DMS 273 treated with DMSO at 0.1 percent for 48 hours (cell line): ENCODE measurements around the gene TTLL7.
A peak's percentile ranks its signal among the peaks of the same experiment; 100 is the strongest.

ENCODE experiments used
- DNase-seq: peaks from one replicate; lab custom pipeline; 2025; lab: John Stamatoyannopoulos, UW

The TTLL7 gene, protein sequence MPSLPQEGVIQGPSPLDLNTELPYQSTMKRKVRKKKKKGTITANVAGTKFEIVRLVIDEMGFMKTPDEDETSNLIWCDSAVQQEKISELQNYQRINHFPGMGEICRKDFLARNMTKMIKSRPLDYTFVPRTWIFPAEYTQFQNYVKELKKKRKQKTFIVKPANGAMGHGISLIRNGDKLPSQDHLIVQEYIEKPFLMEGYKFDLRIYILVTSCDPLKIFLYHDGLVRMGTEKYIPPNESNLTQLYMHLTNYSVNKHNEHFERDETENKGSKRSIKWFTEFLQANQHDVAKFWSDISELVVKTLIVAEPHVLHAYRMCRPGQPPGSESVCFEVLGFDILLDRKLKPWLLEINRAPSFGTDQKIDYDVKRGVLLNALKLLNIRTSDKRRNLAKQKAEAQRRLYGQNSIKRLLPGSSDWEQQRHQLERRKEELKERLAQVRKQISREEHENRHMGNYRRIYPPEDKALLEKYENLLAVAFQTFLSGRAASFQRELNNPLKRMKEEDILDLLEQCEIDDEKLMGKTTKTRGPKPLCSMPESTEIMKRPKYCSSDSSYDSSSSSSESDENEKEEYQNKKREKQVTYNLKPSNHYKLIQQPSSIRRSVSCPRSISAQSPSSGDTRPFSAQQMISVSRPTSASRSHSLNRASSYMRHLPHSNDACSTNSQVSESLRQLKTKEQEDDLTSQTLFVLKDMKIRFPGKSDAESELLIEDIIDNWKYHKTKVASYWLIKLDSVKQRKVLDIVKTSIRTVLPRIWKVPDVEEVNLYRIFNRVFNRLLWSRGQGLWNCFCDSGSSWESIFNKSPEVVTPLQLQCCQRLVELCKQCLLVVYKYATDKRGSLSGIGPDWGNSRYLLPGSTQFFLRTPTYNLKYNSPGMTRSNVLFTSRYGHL

DNA sequence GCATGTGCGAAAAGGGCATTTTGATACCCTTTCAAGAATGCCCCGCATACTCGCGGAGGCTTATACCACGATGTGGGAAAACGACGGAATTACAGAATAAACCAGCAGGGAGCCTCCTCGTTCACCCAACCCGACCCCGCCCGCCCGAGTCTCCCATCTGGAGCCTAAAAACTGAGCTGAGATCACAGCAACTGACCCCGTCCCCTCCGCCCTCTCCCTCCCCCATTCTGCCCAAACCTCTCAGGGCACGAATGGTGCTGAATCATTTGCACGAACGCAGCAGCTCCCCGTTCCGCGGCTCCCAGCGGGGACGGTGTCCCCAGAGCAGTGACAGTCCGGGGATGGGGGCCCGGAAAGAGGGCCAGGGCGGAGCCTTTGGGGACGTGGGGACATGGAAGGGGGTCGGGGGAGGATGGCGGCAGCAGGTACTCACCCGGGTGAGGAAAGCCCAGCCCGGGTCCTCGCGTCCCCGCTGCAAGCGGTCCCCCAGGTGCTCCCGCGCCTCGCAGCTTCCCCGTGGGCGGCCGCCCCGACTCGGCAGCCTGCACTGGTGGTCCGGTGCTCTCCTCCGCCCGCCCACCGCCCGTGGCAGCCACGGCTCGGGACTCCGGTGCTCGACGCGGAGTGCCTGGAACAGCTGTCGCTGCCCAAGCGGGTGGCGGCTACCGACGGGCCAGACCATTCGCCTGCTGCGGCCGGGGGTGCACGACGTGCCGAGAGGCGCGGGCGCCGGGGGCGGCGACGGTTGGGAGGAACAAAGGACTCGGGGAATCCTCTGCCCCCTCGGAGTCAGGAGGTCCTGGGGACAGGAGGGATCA, at the start of gene TTLL7:
TTLL7 (minus strand) TSS at position 635 of the 818 bp plus-strand sequence. CDS start 46,921 bp downstream, outside the sequence.
- DNase-seq: peak; percentile 66

DNA sequence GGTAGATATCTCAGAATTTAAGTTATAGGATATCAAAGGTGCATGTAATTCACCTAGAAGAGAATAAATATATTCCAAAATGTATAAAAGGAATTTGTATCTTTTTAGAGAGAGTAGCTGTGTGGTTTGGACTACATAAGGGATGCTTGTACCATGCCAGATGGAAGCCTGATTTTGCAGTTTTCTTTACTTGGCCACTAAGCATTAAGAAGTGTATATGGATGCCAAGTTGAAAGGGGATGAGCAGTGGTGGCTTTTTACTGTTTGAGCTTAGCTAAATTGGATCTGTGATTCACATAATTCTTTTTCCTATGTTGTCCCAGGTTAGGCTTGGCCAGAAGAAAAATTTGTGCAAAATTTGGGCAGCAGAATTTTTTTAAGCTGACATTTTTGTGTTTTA, 43.5 kb upstream of the TTLL7 start:
- DNase-seq: no peak

DNA sequence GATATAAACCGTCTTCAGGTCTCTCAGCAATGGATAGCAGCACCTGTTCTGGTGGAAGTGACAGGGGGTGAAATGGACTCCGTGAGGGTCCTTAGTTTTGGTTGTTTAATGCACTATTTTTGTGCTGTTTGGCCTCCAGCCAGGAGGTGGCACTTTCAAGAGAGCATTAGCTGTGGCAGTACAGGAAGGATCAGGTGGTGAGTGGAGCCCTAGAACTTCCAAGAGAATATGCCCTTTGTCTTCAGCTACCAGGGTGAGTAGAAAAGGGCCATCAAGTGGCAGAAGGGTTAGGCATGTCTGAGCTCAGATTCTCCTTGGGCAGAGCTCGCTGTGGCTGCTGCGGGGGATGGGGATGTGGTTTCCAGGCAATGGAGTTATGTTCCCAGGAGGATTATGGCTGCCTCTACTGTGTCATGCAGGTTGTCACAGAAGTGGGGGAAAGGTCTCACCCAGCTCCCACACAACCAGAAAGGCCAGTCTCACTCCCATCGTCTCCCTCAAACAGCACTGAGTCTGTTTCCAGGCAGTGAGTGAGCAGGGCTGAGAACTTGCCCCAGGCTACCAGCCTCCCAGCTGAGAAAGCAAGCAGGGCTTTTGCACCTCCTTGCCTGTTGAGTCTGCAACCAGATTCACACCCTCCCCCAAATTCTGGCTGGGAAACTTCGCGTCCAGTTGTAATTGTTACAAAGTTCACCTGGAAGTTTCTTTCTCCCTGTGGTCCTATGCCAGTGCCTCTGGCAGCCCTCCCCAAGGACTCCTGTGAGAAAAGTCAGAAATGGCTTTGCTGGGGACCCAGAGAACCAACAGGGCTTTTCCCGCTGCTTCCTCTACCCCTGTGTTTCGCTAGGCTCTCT, 39.1 kb upstream of the TTLL7 start:
- DNase-seq: no peak

DNA sequence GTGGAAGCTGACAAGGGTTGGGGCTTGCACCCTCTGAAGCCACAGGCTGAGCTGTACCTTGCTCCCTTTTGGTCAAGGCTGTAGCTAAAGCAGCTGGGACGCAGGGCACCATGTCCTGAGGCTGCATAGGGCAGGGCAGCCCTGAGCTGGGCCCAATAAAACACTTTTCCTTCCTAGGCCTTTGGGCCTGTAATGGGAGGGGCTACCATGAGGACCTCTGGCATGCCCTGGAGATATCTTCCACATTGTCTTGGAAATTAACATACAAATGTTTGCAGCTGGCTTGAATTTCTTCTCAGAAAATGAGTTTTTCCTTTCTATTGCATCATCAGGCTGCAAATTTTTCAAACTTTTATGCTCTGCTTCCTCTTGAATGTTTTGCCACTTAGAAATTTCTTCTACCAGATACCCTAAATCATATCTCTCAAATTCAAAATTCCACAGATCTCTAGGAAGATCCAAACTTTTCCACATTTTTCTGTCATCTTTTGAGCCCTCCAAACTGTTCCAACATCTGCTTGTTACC, 32.9 kb upstream of the TTLL7 start:
- no peak for DNase-seq

DNA sequence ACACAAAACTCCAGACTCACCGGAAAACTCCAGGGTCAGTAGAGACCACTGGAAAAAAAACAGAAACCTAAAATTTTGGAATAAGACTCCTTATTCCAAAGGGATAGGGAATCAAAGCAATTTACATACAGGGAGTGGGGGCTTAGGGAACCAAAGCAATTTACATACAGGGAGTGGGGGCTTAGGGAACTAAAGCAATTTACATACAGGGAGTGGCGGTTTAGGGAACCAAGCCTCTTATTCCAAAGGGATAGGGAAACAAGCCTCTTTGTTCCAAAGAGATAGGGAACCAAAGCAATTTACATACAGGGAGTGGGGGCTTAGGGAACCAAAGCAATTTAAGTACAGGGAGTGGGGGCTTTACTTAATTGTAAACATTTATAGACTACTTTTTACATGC, 28.4 kb upstream of the TTLL7 start:
- DNase-seq: no peak

DNA sequence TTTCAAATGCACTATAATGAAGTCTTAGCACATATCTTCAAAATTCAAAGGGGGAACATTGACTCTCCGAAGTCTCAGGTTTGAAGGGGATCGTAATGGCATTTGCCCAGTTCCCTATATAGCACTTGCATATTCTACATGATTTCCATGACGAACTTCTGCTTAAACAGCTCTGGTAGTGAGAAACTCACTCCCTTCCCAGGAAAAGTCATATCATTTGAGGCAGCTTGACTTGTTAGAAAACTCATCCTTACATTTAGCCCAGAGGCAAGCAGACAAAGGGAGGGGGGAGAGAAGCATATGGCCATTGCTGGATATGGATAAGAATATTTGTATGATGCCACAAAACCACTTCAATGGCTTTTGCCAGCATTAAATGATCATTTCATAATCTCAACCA, 27.0 kb upstream of the TTLL7 start:
- DNase-seq: no peak

DNA sequence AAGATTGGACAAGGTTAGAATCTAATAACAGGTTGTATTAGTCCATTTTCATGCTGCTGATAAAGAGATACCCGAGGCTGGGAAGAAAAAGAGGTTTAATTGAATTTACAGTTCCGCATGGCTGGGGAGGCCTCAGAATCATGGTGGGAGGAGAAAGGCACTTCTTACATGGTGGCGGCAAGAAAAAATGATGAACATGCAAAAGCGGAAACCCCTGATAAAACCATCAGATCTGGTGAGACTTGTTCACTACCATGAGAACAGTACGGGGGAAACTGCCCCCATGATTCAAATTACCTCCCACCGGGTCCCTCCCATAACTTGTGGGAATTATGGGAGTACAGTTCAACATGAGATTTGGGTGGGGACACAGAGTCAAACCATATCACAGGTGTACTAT, 22.9 kb upstream of the TTLL7 start:
- no peak for DNase-seq

DNA sequence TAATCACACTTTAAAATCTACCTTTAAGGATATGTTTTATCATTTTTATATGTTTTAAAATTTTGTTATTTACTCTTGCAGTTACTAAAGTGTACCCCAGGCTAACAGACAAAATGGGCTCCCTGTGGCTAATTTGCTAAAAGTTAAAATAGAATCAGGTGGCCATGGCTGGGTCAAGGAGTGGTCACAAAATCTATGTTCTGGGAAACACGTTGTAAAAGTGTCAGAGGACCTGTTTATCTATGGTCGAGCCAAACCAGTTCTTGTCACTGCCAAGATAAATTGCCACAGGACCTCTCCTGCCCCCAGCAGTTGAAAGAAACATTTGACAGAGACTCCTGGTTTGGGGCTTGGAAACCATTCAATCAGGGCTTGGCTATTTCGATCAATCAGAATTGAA, 21.2 kb upstream of the TTLL7 start:
- DNase-seq: no peak

DNA sequence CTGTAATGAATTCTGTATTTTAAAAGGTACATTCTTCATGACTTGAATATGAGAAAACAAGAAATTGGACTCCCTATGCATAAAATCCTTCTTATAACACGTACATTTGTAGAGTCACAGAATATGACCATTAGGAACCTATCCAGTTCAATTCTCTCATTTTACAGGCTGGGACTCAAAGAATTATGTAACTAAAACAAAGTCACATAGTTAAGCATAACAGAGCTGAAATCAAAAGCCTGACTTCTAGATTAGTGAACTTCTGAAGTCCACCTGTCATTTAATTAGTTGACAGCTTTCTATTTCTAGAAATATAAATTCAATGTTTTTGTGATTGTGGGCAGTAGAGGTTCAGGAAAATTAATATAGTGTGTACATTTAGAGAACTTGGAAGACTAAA, 20.3 kb upstream of the TTLL7 start:
- no peak for DNase-seq

DNA sequence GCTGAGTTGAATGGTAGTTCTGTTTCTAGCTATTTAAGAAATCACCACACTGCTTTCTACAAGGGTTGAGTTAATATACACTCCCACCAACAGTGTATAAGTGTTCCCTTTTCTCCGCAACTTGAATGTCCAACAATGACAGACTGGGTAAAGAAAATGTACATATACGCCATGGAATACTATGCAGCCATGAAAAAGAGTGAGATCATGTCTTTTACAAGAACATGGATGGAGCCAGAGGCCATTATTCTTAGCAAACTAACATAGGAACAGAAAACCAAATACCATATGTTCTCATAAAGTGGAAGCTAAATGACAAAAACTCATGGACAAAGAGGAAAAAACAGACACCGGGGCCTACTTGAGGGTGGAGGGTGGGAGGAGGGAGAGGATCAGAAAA, 14.8 kb upstream of the TTLL7 start:
- DNase-seq: no peak

DNA sequence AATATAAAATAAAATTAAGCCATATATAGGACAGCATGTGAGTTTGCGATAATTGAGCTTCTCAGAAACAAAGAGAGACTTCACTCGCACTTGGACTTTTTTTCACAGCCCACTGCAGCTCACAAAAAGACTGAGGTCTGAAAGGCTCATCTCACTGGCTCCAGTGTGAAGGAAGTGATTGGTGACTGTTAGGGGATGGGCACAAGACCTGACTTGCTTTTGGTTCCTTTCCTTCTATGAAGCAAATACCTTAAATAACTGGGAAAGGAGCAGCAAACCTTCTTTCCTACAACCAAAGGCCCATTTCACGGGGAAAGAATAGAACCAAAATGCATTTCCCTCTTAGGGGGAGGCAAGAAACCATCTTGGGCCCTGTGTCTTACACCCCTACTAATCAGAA, 13.1 kb upstream of the TTLL7 start:
- DNase-seq: no peak

DNA sequence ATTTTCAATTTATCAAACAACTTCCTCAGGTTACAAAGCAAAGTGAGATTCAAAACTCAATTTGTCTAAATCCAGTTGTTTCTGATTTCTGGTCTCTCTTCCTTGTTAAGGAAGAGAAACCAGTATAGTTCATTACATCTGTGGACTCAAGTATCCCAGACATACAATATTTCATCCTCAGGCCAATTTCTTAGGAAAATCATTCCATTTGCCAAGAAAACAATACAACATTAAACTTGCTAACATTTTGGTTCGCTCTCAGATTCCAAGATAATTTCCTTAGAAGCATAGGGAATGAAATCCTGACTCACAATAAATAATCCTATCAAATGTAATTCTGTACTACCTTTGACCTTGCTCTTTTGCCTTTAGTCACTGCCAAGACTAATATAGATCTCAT, 11.2 kb upstream of the TTLL7 start:
- no peak for DNase-seq

DNA sequence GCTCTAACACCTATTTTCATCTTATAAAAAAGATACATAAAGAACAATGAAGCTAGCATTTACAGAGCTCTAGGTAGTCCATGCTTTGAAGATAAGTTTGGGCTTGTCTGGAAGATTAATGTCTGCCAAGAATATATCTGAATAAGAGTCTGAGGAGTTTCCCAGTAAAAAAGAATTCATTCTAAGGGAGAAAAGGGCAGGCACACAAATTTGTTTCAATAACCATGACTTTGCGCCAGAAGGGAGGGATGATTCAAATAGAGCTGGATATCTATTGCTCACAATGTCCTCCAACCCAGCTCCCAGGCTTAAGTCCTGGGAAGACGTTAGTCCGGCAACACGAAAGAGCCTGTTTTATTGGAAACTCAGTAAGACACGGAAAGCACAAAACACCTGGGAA, 9.7 kb upstream of the TTLL7 start:
- DNase-seq: no peak

DNA sequence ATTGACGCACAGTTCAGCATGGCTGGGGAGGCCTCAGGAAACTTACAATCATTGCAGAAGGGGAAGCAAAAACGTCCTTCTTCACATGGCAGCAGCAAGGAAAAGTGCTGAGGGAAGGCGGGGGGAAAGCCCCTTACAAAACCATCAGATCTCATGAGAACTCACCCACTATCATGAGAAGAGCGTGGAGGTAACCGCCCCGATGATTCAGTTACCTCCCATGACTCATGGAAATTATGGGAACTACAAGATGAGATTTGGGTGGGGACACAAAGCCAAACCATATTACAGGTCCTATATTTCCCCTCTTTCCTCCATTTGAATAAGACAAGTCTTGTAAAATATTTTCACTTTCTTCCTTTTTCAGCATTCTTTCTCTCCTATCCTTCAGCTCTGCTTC, 7.7 kb upstream of the TTLL7 start:
- DNase-seq: no peak

DNA sequence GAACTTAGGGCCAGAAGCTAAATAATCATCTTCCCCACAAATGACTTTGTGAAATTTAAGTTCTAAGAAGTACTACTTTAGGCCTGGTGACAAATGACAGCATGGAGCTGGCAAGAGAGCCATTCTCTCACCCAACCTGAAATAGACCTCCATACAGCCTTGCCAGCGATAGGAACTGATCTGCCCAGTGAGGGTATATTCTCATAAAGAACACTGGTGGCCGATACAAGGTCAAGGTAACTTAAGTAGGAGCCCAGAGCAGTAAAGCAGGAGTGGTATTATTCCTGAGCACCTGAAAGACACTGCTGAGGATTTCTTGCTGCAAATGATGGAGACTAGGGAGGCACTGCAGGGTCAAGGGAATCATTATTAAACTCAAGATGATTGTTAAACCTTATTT, 2.6 kb upstream of the TTLL7 start:
- DNase-seq: no peak

DNA sequence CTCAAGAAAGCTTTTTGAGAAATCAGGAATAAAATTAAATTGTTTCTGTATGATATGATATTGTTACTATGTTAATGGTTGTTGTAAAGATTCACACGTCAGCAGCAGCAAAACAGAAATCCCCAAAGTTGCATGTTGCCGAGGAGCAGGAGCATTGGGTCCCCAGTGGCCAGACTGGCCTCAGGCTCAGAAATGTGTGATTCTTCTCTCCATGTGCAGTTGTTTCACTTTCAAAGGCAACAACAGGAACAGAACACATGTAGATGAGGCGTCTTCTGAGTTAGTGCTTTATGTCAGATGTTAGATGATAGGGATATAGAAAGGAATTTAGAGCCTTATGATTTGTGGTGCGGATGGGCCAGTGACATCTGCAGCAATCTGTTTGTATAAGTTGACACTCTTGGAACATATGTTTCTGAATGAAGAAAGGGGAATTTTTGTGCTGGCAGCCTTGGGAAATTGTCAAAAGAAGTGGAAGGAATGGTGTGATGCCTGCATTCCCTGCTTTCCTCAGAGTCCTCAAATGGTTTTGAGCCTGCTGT, 2.1 kb upstream of the TTLL7 start:
- DNase-seq: no peak

DNA sequence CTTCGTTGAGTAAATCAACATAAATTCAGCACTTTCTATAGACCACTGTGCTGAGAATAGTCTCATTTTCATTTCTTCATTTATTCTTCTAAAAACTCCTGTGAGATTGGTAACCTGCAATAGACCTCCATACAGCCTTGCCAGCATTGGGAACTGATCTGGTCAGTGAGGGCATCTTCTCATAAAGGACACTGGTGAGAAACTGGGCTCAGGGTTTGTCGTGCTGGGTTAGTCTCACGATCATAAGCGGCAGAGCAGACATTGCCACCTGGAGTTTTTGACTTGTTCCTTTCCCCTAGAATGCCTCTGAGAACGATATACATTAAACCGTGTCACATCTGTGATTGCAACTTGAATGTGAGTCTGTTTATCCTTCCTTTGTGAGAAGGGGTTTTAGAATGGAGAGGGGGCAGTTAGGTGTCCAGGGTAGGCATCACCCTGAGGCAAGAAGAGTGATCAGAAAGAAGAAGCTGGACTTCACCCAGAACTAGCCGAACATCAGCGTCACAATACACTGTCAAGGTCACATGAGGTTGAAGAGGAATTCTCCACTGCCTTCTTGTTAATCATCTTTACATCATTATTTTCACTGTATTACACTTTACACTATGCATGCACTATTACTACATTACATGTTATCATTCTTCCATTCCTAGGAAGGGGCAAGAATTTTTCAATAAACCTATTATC, 1.4 kb upstream of the TTLL7 start:
- DNase-seq: no peak

DNA sequence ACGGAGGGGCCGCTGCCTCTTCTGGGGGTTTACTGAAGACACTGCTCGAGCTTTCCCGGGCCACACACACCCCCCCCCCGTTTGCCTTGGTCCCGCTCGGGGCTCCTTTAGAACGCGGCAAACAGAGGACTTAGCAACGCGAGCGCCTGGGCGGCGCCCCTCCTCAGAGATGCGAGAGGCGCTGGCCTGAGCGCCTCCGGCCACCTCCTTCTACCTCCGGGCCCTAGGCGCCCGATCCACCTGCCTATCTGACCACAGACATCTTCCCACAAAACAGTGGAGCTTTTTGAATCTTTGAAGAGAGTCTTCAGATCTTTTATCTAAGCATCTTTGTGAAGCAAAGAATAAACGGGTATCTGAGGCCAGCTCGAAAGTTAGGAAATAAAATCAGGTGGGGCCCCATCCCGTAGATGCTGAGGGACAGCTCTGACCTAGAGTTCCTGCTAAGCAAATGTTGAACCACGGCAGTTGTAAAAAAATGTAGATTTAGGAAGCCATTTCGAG, 436 bp upstream of the TTLL7 start:
- peak; percentile 66 for DNase-seq

DNA sequence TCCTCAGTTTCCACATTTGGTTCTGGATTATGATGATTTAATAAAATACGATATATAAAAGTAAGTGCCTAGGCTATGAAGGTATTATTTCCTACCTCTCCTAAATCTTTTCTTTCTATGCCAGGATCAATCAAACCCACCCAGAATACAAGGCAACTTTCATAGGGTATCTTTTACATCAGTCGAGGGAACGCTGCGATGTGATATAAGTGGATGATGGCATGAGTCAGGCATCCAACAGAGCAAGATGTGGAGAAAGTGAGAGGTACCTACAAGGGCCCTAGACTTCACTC, 781 bp downstream of the TTLL7 start:
- DNase-seq: no peak

DNA sequence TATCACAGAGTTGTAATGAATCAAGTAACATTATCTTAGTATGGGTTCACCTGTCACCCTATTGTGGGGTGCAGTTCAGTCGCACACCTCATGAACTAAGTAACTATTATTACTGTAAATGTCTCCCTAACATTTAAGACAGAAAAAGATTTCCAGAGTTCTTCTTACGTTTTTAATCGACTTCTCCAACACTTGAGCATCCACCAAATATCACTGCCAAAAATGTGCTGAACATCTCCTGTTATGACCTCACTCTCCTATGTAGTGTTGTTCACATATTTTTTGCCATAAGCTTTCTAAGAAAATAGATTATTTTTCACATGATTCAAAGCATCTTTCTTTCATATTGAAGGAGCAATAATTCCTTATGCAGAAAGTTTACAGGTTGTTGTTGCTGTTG, 1.3 kb downstream of the TTLL7 start:
- DNase-seq: no peak
